Endothelial cell of umbilical vein (primary cell): ENCODE data around the gene U2AF2. TPM values are rescaled to one million over a fixed set of nuclear protein-coding genes. Genes with fewer than 3 reads are reported as not detected.

Experiments used
- BruUV-seq: library from RNA; stranded (reverse); fragments of 400-500 nt; replicated peaks from 2 replicates; lab custom pipeline; 2021; lab: Mats Ljungman, UMichigan
- CTCF ChIA-PET: fragments of 300-600, 350-600 bp; sonication (Branson Sonifier 250); formaldehyde crosslinking; loops from one replicate; lab custom pipeline; 2021; ENCODE audit warnings: antibody characterized with exemption, inconsistent platforms; lab: Charles Lee
- POLR2A ChIA-PET: fragments of 300-600, 350-600 bp; sonication (Branson Sonifier 250); formaldehyde crosslinking; loops from one replicate; lab custom pipeline; 2021; ENCODE audit warnings: antibody characterized with exemption, inconsistent platforms; lab: Charles Lee
- DNase-seq: peaks from one replicate; pipeline ENCODE4 v3.0.0-alpha.2; 2011; ENCODE audit warnings: low read depth, low spot score
- FAIRE-seq: peaks from 2 replicates; lab custom pipeline; 2011; peaks lifted over from hg19 to GRCh38; lab: Jason Lieb, UNC
- H2AFZ ChIP-seq: 2 replicates; pipeline ENCODE4 v1.6.0; 2012; ENCODE audit warnings: low read depth, low read length, control low read depth, inconsistent platforms
- H3K27ac ChIP-seq: 2 replicates; pipeline ENCODE4 v1.5.1; 2011; ENCODE audit warnings: low read depth, mild to moderate bottlenecking, control low read depth, low read length, moderate library complexity; ENCODE audit not compliant: insufficient read depth
- H3K27me3 ChIP-seq, 2 experiments: 2 replicates each; pipeline versions ENCODE4 v1.6.0 to v1.6.1; 2011; ENCODE audit warnings: low read length in 2 of 2, mixed read lengths in 1 of 2; ENCODE audit not compliant: control insufficient read depth in 2 of 2, insufficient read depth in 2 of 2
- H3K36me3 ChIP-seq, 2 experiments: 2 replicates in 1 of 2; 3 replicates in 1 of 2; pipeline ENCODE4 v1.5.1; 2011; ENCODE audit warnings: low read length in 2 of 2, mild to moderate bottlenecking in 1 of 2, moderate library complexity in 1 of 2; ENCODE audit not compliant: control insufficient read depth in 2 of 2, insufficient read depth in 2 of 2; ENCODE audit errors: extremely low read depth in 1 of 2
- H3K4me1 ChIP-seq: 3 replicates; pipeline ENCODE4 v1.5.1; 2011; ENCODE audit warnings: mild to moderate bottlenecking, low read length; ENCODE audit not compliant: control insufficient read depth, insufficient read depth; ENCODE audit errors: extremely low read depth
- H3K4me2 ChIP-seq: 2 replicates; pipeline ENCODE4 v1.6.1; 2011; ENCODE audit warnings: low read length, control low read depth, mixed read lengths; ENCODE audit not compliant: insufficient read depth
- H3K4me3 ChIP-seq, 3 experiments: fragments of 200-600 bp in 1 of 3; sonication (generic), shearing (Covaris generic) in 1 of 3; replicated peaks in 1 of 3; 2 replicates each; pipeline ENCODE4 v1.5.1; 2011 to 2016; ENCODE audit warnings: control low read depth in 3 of 3, low read length in 3 of 3, mild to moderate bottlenecking in 2 of 3, inconsistent platforms in 1 of 3, low read depth in 1 of 3, moderate library complexity in 1 of 3; ENCODE audit not compliant: insufficient read depth in 1 of 3
- H3K79me2 ChIP-seq: 2 replicates; pipeline ENCODE4 v1.6.0; 2012; ENCODE audit warnings: low read length, inconsistent platforms; ENCODE audit not compliant: control insufficient read depth, insufficient read depth
- H3K9ac ChIP-seq: replicated peaks from 2 replicates; pipeline ENCODE3; 2011; ENCODE audit warnings: low read length, control low read depth; ENCODE audit not compliant: insufficient read depth; ENCODE audit errors: extremely low read depth
- H3K9me1 ChIP-seq: replicated peaks from 3 replicates; pipeline ENCODE4 v1.6.0; 2011; ENCODE audit warnings: mild to moderate bottlenecking, low read length; ENCODE audit not compliant: control insufficient read depth, insufficient read depth; ENCODE audit errors: extremely low read depth
- H3K9me3 ChIP-seq: replicated peaks from 2 replicates; pipeline ENCODE4 v1.5.1; 2012; ENCODE audit warnings: low read length, inconsistent platforms; ENCODE audit not compliant: control insufficient read depth, insufficient read depth
- H4K20me1 ChIP-seq: replicated peaks from 2 replicates; pipeline ENCODE3; 2011; ENCODE audit warnings: mild to moderate bottlenecking, low read length; ENCODE audit not compliant: control insufficient read depth, insufficient read depth; ENCODE audit errors: extremely low read depth
- EZH2 ChIP-seq: IDR thresholded peaks from 2 replicates; pipeline ENCODE4 v1.6.1; 2012; ENCODE audit warnings: borderline replicate concordance, low read depth, mild to moderate bottlenecking, moderate library complexity, low read length, inconsistent platforms; ENCODE audit not compliant: severe bottlenecking
- FOS ChIP-seq: IDR thresholded peaks from 2 replicates; pipeline ENCODE4 v1.6.1; 2011; ENCODE audit warnings: mild to moderate bottlenecking, low read length, moderate library complexity, borderline replicate concordance; ENCODE audit not compliant: insufficient read depth
- GATA2 ChIP-seq: IDR thresholded peaks from 2 replicates; pipeline ENCODE4 v1.7.0; 2011; ENCODE audit warnings: low read depth, mild to moderate bottlenecking, moderate library complexity, mixed read lengths, low read length; ENCODE audit not compliant: insufficient read length, insufficient read depth
- JUN ChIP-seq: IDR thresholded peaks from 2 replicates; pipeline ENCODE4 v1.6.1; 2011; ENCODE audit warnings: borderline replicate concordance, low read depth; ENCODE audit not compliant: insufficient read length, insufficient read depth
- MYC ChIP-seq: IDR thresholded peaks from one replicate; pipeline ENCODE4 v1.6.1; 2011; ENCODE audit warnings: mild to moderate bottlenecking, low read depth, low read length
- POLR2A ChIP-seq: IDR thresholded peaks from 2 replicates; pipeline ENCODE4 v1.6.1; 2012; ENCODE audit warnings: low read depth, mild to moderate bottlenecking, control low read depth, low read length
- POLR2AphosphoS5 ChIP-seq: IDR thresholded peaks from 2 replicates; pipeline ENCODE4 v1.6.1; 2012; ENCODE audit warnings: low read depth, mild to moderate bottlenecking, control low read depth, low read length, moderate library complexity; ENCODE audit not compliant: insufficient read depth
- dilution Hi-C: fragments of 300-500 bp; cut with MboI; formaldehyde crosslinking; loops from one replicate; pipeline ENCODE4 v1.15.0; 2019; ENCODE audit warnings: low sequenced_read_pairs; ENCODE audit not compliant: extremely low pct_ligation_motif_present
- intact Hi-C: fragments of 100-400 bp; cut with micrococcal nuclease; formaldehyde crosslinking; loops from one replicate; pipeline ENCODE4 v1.10.0; 2022
- polyA plus RNA-seq, 4 experiments: library from polyadenylated mRNA; depleted of rRNA in 3 of 4; stranded (reverse) in 3 of 4; unstranded in 1 of 4; fragments of >200 nt; gene quantifications; 2 replicates each; pipeline versions ENCODE4 v1.2.1 to v1.2.3, GENCODE V29; 2011 to 2012; ENCODE audit warnings: missing spikeins in 1 of 4
- total RNA-seq: library from RNA; stranded (reverse); gene quantifications from 2 replicates; pipeline ENCODE4 v1.2.3, GENCODE V29; 2021
- TF ChIP-seq, protein P1 (sequence below): IDR thresholded peaks from 2 replicates; pipeline ENCODE4 v1.6.1; 2011; ENCODE audit not compliant: insufficient read depth, insufficient read length
- TF ChIP-seq, protein P2 (sequence below), 2 donors: IDR thresholded peaks; 1 replicate in 1 of 2; 2 replicates in 1 of 2; pipeline ENCODE4 v1.5.1; 2011; ENCODE audit warnings: low read length in 2 of 2, mild to moderate bottlenecking in 2 of 2, moderate library complexity in 2 of 2, control low read depth in 1 of 2, inconsistent platforms in 1 of 2, low read depth in 1 of 2; ENCODE audit not compliant: insufficient read depth in 1 of 2; ENCODE audit errors: extremely low read depth in 1 of 2

U2AF2 gene
- total and polyA plus RNA-seq, 2 donors (not counting 3 experiments of a cell fraction or from before 2014, with no cell fraction given), result 183 to 259 TPM

DNA sequence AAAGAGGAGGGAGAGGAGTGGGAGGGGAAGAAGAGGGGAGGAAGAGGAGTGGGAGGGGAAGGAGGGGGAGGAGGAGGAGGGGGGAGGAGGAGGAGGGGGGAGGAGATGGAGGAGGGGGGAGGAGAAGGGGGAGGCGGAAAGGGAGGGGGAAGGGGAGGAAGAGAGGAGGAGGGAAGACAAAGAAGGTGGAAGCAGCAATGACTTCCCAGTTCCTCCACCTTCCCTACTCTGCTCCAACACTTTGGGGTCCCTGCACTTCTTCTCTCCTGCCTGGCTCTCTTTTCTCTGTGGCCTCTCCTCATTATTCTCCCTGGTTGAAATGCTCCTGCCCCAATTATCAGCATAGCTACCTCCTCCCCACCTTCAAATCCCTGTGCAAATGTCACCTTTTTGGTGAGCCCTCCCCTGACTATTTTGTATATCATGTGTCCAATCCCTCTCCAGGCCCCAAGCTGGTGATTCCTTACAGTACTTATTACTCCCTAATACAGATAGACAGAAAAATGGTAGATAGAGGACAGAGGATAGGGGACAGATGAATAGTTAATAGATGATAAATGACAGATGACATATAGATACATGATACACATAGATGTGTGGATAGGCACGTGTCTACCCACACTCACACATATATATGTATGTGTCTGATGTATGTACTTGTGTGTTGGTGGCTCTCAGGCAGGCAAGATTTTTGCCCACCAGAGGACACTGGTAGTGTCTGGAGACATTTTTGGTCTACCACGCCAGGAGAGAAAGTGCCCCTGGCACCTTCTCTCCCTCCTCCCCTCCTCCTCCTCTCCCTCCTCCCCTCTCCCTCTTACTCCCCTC is 58.2 kb downstream of the U2AF2 start:
- Histone ChIP-seq H3K79me2 (no peaks in the 10 kb centered on the region), H3K27me3 (no peaks in the 10 kb centered on the region), H3K36me3 (no peaks in the 10 kb centered on the region), H3K9me3 (no peaks in the 10 kb centered on the region), H3K9me1 (no peaks in the 10 kb centered on the region), H2AFZ (no peak overlapping the region), H3K27ac (no peak overlapping the region), H3K4me2 (no peak overlapping the region), H3K4me3 (no peak overlapping the region), H3K9ac (no peak overlapping the region), H4K20me1 (no peaks in the 10 kb centered on the region), H3K4me1 (no peaks in the 10 kb centered on the region)
- no peak for FAIRE-seq
- TF ChIP-seq, protein P1, sequence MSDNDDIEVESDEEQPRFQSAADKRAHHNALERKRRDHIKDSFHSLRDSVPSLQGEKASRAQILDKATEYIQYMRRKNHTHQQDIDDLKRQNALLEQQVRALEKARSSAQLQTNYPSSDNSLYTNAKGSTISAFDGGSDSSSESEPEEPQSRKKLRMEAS, result no peak
- no peak for TF ChIP-seq FOS
- TF ChIP-seq POLR2A, result no peak
- dilution Hi-C loops (no loop called here), intact Hi-C loops (no loop called here)
- no peak for DNase-seq
- ChIA-PET POLR2A (no interaction called here), CTCF (no interaction called here)
- BruUV-seq, result no TSS peak

DNA sequence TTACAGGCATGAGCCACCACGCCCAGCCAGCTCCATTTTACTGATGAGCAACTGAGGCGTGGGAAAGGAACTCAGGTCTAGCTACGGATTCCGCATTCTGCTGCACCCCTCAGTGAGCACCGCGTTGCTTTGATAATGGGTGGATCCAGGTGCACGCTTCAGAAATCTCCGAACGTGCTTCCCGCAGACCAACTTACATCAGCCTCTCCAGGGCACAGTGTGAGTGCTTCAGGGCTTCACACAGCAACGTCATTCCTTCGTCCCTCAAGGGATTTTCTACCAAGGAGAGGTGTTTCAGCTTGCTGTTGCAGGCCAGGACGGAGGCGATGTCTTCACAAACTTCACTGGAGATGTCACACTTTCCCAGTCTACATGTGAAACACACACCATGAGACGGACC is 61.7 kb downstream of the U2AF2 start:
- no peaks in the 10 kb centered on the region for H3K9me1 ChIP-seq

More for the DNA sequence above, 61.7 kb downstream of the U2AF2 start:
- no peak for DNase-seq
- intact Hi-C loops, result no loop called here
- Histone ChIP-seq H3K79me2 (no peaks in the 10 kb centered on the region), H4K20me1 (no peaks in the 10 kb centered on the region), H3K9ac (no peak overlapping the region), H3K4me2 (no peak overlapping the region), H3K4me1 (no peaks in the 10 kb centered on the region), H3K4me3 (no peak overlapping the region), H3K27me3 (no peaks in the 10 kb centered on the region), H2AFZ (no peak overlapping the region), H3K36me3 (no peaks in the 10 kb centered on the region), H3K9me3 (no peaks in the 10 kb centered on the region), H3K27ac (no peak overlapping the region)
- ChIA-PET POLR2A (no interaction called here), CTCF (no interaction called here)
- dilution Hi-C loops, result no loop called here
- BruUV-seq, result no TSS peak
- TF ChIP-seq POLR2AphosphoS5 (no peak), JUN (no peak), FOS (no peak), MYC (no peak), POLR2A (no peak), GATA2 (no peak), EZH2 (no peak)
- TF ChIP-seq, protein P2, sequence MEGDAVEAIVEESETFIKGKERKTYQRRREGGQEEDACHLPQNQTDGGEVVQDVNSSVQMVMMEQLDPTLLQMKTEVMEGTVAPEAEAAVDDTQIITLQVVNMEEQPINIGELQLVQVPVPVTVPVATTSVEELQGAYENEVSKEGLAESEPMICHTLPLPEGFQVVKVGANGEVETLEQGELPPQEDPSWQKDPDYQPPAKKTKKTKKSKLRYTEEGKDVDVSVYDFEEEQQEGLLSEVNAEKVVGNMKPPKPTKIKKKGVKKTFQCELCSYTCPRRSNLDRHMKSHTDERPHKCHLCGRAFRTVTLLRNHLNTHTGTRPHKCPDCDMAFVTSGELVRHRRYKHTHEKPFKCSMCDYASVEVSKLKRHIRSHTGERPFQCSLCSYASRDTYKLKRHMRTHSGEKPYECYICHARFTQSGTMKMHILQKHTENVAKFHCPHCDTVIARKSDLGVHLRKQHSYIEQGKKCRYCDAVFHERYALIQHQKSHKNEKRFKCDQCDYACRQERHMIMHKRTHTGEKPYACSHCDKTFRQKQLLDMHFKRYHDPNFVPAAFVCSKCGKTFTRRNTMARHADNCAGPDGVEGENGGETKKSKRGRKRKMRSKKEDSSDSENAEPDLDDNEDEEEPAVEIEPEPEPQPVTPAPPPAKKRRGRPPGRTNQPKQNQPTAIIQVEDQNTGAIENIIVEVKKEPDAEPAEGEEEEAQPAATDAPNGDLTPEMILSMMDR (IDR thresholded peaks at IDR 0.05; ENCODE audit: extremely low read depth in 1 of 2, insufficient read depth in 1 of 2, low read depth in 1 of 2, low read length in 2 of 2), result no peak
- TF ChIP-seq, protein P1, result no peak
- FAIRE-seq, result no peak
